HepG2 (cell line): Measurements from ENCODE around the gene EDAR.

Experiments
- CREM ChIP-seq, 2 experiments: sonication (generic) in 1 of 2; formaldehyde crosslinking in 1 of 2; IDR thresholded peaks; 2 replicates each; pipeline versions ENCODE4 v1.4.0 to v1.6.1; 2016 to 2020; ENCODE audit warnings: antibody characterized with exemption in 1 of 2, mild to moderate bottlenecking in 1 of 2, missing genetic modification reagents in 1 of 2
- EZH2 ChIP-seq: conservative IDR thresholded peaks from 2 replicates; pipeline ENCODE4 v1.6.1; 2012; ENCODE audit warnings: mild to moderate bottlenecking, low read depth, low read length, moderate library complexity
- FOSL1 ChIP-seq: sonication (generic); formaldehyde crosslinking; IDR thresholded peaks from 2 replicates; pipeline ENCODE4 v1.9.0; 2021; ENCODE audit warnings: missing genetic modification reagents, borderline replicate concordance
- HES4 ChIP-seq: sonication (generic); formaldehyde crosslinking; IDR thresholded peaks from 2 replicates; pipeline ENCODE4 v1.9.0; 2021; ENCODE audit warnings: mild to moderate bottlenecking, missing genetic modification reagents, borderline replicate concordance
- KDM1A ChIP-seq: IDR thresholded peaks from 2 replicates; pipeline ENCODE4 v1.6.1; 2016; ENCODE audit warnings: missing compliant biosample characterization
- MAZ ChIP-seq, 2 experiments: sonication (generic) in 1 of 2; formaldehyde crosslinking in 1 of 2; IDR thresholded peaks; 2 replicates each; pipeline versions ENCODE4 v1.5.0 to v1.6.1; 2012 to 2020; ENCODE audit warnings: low read depth in 2 of 2, mild to moderate bottlenecking in 2 of 2, borderline replicate concordance in 1 of 2, improper control_type of control experiment in 1 of 2, low read length in 1 of 2, missing genetic modification reagents in 1 of 2, moderate library complexity in 1 of 2
- SNAPC2 ChIP-seq: sonication (generic); formaldehyde crosslinking; IDR thresholded peaks from 2 replicates; pipeline ENCODE4 v1.8.1; 2022; ENCODE audit warnings: mild to moderate bottlenecking, missing genetic modification reagents
- ZNF496 ChIP-seq: sonication (generic); formaldehyde crosslinking; IDR thresholded peaks from 2 replicates; pipeline ENCODE4 v1.8.1; 2023; ENCODE audit warnings: mild to moderate bottlenecking, moderate library complexity, missing genetic modification reagents; ENCODE audit not compliant: insufficient replicate concordance
- TF ChIP-seq, protein P1 (sequence below): sonication (generic); formaldehyde crosslinking; IDR thresholded peaks from 2 replicates; pipeline ENCODE4 v1.5.0; 2020; ENCODE audit warnings: mild to moderate bottlenecking, missing genetic modification reagents, moderate library complexity
- TF ChIP-seq, protein P2 (sequence below): sonication (generic); formaldehyde crosslinking; IDR thresholded peaks from 2 replicates; pipeline ENCODE4 v1.4.0; 2020; ENCODE audit warnings: missing genetic modification reagents
- TF ChIP-seq, protein P3 (sequence below): fragments of 450-650 bp; IDR thresholded peaks from 2 replicates; pipeline ENCODE4 v1.6.1; 2016
- TF ChIP-seq, protein P4 (sequence below): sonication (generic); formaldehyde crosslinking; IDR thresholded peaks from 2 replicates; pipeline ENCODE4 v1.4.0; 2020; ENCODE audit warnings: mild to moderate bottlenecking, missing genetic modification reagents
- TF ChIP-seq, protein P5 (sequence below): sonication (generic); formaldehyde crosslinking; IDR thresholded peaks from 2 replicates; pipeline ENCODE4 v1.8.1; 2023; ENCODE audit warnings: missing genetic modification reagents, inconsistent platforms, borderline replicate concordance

DNA sequence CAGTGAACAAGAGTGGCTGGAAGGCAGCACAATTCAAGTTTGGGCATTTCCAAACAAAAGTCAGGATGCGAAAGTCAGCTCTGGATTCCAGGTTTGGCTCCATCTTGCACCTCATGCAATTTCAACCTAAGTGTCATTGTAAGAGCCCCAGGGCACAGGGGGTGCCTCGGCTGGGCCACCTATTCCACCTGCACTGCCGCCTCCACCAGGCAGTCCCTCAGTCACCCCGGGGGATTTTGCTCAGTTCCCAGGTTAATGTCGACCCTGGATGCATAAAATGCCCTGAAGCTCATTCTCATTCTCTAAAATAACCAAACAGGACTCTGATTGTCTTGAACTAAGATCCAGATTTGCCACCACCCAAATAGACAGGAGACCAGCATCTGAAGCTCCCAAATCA, 77.6 kb downstream of the EDAR start:
- TF ChIP-seq, protein P1, sequence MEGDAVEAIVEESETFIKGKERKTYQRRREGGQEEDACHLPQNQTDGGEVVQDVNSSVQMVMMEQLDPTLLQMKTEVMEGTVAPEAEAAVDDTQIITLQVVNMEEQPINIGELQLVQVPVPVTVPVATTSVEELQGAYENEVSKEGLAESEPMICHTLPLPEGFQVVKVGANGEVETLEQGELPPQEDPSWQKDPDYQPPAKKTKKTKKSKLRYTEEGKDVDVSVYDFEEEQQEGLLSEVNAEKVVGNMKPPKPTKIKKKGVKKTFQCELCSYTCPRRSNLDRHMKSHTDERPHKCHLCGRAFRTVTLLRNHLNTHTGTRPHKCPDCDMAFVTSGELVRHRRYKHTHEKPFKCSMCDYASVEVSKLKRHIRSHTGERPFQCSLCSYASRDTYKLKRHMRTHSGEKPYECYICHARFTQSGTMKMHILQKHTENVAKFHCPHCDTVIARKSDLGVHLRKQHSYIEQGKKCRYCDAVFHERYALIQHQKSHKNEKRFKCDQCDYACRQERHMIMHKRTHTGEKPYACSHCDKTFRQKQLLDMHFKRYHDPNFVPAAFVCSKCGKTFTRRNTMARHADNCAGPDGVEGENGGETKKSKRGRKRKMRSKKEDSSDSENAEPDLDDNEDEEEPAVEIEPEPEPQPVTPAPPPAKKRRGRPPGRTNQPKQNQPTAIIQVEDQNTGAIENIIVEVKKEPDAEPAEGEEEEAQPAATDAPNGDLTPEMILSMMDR (CRISPR knock-in tag): no peak
- no peak for TF ChIP-seq EZH2
- no peak for TF ChIP-seq FOSL1 (CRISPR knock-in tag)
- no peak for TF ChIP-seq CREM (IDR thresholded peaks at IDR 0.05)
- TF ChIP-seq CREM (CRISPR knock-in tag; IDR thresholded peaks at IDR 0.05): no peak
- TF ChIP-seq HES4 (CRISPR knock-in tag): no peak
- TF ChIP-seq, protein P2, sequence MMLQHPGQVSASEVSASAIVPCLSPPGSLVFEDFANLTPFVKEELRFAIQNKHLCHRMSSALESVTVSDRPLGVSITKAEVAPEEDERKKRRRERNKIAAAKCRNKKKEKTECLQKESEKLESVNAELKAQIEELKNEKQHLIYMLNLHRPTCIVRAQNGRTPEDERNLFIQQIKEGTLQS (CRISPR knock-in tag): no peak
- TF ChIP-seq, protein P3, sequence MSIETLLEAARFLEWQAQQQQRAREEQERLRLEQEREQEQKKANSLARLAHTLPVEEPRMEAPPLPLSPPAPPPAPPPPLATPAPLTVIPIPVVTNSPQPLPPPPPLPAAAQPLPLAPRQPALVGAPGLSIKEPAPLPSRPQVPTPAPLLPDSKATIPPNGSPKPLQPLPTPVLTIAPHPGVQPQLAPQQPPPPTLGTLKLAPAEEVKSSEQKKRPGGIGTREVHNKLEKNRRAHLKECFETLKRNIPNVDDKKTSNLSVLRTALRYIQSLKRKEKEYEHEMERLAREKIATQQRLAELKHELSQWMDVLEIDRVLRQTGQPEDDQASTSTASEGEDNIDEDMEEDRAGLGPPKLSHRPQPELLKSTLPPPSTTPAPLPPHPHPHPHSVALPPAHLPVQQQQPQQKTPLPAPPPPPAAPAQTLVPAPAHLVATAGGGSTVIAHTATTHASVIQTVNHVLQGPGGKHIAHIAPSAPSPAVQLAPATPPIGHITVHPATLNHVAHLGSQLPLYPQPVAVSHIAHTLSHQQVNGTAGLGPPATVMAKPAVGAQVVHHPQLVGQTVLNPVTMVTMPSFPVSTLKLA: no peak
- TF ChIP-seq, protein P4, sequence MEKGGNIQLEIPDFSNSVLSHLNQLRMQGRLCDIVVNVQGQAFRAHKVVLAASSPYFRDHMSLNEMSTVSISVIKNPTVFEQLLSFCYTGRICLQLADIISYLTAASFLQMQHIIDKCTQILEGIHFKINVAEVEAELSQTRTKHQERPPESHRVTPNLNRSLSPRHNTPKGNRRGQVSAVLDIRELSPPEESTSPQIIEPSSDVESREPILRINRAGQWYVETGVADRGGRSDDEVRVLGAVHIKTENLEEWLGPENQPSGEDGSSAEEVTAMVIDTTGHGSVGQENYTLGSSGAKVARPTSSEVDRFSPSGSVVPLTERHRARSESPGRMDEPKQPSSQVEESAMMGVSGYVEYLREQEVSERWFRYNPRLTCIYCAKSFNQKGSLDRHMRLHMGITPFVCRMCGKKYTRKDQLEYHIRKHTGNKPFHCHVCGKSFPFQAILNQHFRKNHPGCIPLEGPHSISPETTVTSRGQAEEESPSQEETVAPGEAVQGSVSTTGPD (CRISPR knock-in tag): no peak
- TF ChIP-seq ZNF496: no peak
- no peak for TF ChIP-seq KDM1A (CRISPR knock-in tag)
- TF ChIP-seq MAZ (IDR thresholded peaks at IDR 0.05; ENCODE audit: borderline replicate concordance, low read depth, low read length): no peak
- TF ChIP-seq MAZ (CRISPR knock-in tag; IDR thresholded peaks at IDR 0.05; ENCODE audit: low read depth): no peak
- TF ChIP-seq, protein P5, sequence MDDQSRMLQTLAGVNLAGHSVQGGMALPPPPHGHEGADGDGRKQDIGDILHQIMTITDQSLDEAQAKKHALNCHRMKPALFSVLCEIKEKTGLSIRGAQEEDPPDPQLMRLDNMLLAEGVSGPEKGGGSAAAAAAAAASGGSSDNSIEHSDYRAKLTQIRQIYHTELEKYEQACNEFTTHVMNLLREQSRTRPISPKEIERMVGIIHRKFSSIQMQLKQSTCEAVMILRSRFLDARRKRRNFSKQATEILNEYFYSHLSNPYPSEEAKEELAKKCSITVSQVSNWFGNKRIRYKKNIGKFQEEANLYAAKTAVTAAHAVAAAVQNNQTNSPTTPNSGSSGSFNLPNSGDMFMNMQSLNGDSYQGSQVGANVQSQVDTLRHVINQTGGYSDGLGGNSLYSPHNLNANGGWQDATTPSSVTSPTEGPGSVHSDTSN: no peak
- no peak for TF ChIP-seq SNAPC2 (CRISPR knock-in tag)
